ENCODE measurements around the gene DUSP14. TPM values are rescaled to one million over a fixed set of nuclear protein-coding genes. Genes with fewer than 3 reads are reported as not detected.

DUSP14 gene
- total and polyA plus RNA-seq, 2 experiments from 2014 or later = 36.7 to 38.7 TPM

DNA sequence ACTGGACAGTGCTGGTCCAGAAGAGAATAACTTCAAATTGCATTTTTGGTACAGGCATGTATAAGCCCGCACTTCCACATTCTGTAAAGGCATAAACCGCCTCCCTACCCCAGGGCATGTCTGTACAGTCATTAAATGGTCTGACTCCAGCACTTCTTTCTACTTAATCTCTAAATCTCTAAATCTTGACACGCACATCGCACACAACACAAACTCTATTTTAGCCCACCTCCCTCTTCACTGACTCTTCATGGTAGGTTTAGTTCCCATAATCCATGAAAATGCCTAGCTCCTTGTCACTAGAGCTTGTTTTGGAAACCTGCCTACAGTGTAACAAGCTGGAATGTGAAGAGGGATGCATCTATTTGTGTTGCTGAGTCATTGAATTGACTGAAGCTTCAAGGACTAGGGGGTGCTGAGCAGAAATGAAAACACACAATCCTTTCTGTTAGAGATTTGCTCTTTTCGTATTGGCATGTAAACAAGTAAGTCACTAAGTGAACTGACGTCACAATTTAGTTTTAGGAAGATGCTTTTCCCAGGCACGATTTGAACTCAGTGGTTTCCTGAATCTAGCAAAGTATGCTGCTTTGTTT is 1.6 kb upstream of the DUSP14 start:
- Histone ChIP-seq H3K79me2 (replicated peaks; ENCODE audit: insufficient read depth) (peaks cover 25% of the 10 kb centered on the region), H3K27ac (ENCODE audit: low read depth) (no peak overlapping the region), H3F3A (replicated peaks; ENCODE audit: low read depth) (peaks cover 8% of the 10 kb centered on the region), H3K27me3 (ENCODE audit: insufficient read depth) (0 out of 2 replicates have a peak, but pooled peaks cover 5% of the 10 kb centered on the region), H3K4me3 (peak overlapping the region; percentile 76), H3K9me2 (ENCODE audit: insufficient read depth) (no peaks in the 10 kb centered on the region), H2AFZ (peak overlapping the region; percentile 97; the same call in 1 of the 2 replicates), H3K4me1 (ENCODE audit: insufficient read depth) (peaks cover 39% of the 10 kb centered on the region), H3K36me3 (ENCODE audit: insufficient read depth) (no peaks in the 10 kb centered on the region), H4K20me1 (replicated peaks; ENCODE audit: insufficient read depth) (peaks cover 4% of the 10 kb centered on the region; the same call in 1 of the 2 replicates), H3K4me2 (peak overlapping the region; percentile 90)
- H3K9me3 Mint-ChIP-seq = no peaks in the 10 kb centered on the region; the same call in 2 of the 3 replicates
- ATAC-seq (peak; percentile 4; the same call in 1 of the 3 replicates), DNase-seq (ENCODE audit: low spot score) (peak; percentile 72)
- H3K27ac Mint-ChIP-seq = 0 out of 2 replicates have a peak overlapping the region, but pooled peaks have one; percentile 3
- peak overlapping the region; percentile 87 for H3K4me3 Mint-ChIP-seq
- H3K4me1 Mint-ChIP-seq = peaks cover 36% of the 10 kb centered on the region
- peaks cover 9% of the 10 kb centered on the region for H3K27me3 Mint-ChIP-seq (ENCODE audit: insufficient read depth, low read depth, poor library complexity)
- H3K36me3 Mint-ChIP-seq (ENCODE audit: low read depth) = no peaks in the 10 kb centered on the region; the same call in 2 of the 3 replicates
- no peak for TF ChIP-seq CTCF (conservative IDR thresholded peaks at IDR 0.05; ENCODE audit: low read depth in 2 of 2)
- TF ChIP-seq CREB1 (CRISPR knock-in tag; IDR thresholded peaks at IDR 0.05; ENCODE audit: low read depth) = peak; percentile 80

DNA sequence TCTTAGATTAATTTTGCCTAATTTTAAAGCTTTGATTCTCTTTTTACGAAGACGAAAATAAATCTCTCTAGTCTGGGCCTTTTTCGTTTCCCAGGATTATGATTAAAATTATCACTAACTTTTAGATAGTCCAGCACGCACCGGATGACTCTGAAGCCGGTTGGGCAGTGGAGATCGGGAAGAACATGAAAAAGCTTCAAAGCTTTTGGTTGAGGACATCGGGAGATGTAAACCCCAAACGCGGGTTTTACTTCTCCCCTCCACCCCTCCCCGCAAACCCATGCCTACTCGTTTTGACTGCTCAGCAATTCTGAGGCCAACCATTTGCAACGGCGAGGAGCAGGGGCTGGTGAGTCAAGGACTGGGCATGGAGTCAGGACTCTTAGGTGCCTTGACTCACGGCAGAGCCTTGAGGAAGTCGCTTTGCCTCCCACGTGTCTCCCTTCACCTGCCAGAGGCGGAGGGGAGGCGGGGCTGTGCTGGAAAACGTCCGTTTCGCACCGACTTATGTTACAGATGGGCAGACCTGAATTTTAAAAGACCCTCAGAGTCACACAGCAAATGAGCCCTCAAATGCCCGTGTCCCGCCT is 989 bp upstream of the DUSP14 start:
- Histone ChIP-seq H3K4me1 (ENCODE audit: insufficient read depth) (peaks cover 33% of the 10 kb centered on the region), H3K27ac (ENCODE audit: low read depth) (peak overlapping the region; percentile 71; the same call in 1 of the 2 replicates), H3K4me3 (peak overlapping the region; percentile 76), H3K36me3 (ENCODE audit: insufficient read depth) (no peaks in the 10 kb centered on the region), H3K9me2 (ENCODE audit: insufficient read depth) (no peaks in the 10 kb centered on the region), H3K4me2 (peak overlapping the region; percentile 90), H4K20me1 (replicated peaks; ENCODE audit: insufficient read depth) (peaks cover 10% of the 10 kb centered on the region), H3F3A (replicated peaks; ENCODE audit: low read depth) (peaks cover 8% of the 10 kb centered on the region), H3K27me3 (ENCODE audit: insufficient read depth) (0 out of 2 replicates have a peak, but pooled peaks cover 5% of the 10 kb centered on the region), H3K79me2 (replicated peaks; ENCODE audit: insufficient read depth) (peaks cover 31% of the 10 kb centered on the region), H2AFZ (peak overlapping the region; percentile 97)
- H3K4me3 Mint-ChIP-seq = peak overlapping the region; percentile 87
- H3K27me3 Mint-ChIP-seq (ENCODE audit: insufficient read depth, low read depth, poor library complexity) = peaks cover 8% of the 10 kb centered on the region
- no peaks in the 10 kb centered on the region; the same call in 2 of the 3 replicates for H3K36me3 Mint-ChIP-seq (ENCODE audit: low read depth)
- no peaks in the 10 kb centered on the region; the same call in 2 of the 3 replicates for H3K9me3 Mint-ChIP-seq
- ATAC-seq = peak; percentile 68
- peaks cover 30% of the 10 kb centered on the region for H3K4me1 Mint-ChIP-seq
- peak overlapping the region; percentile 52; the same call in 1 of the 2 replicates for H3K27ac Mint-ChIP-seq
- DNase-seq (ENCODE audit: low spot score) = peak; percentile 90
- TF ChIP-seq, protein P1, sequence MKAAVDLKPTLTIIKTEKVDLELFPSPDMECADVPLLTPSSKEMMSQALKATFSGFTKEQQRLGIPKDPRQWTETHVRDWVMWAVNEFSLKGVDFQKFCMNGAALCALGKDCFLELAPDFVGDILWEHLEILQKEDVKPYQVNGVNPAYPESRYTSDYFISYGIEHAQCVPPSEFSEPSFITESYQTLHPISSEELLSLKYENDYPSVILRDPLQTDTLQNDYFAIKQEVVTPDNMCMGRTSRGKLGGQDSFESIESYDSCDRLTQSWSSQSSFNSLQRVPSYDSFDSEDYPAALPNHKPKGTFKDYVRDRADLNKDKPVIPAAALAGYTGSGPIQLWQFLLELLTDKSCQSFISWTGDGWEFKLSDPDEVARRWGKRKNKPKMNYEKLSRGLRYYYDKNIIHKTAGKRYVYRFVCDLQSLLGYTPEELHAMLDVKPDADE (IDR thresholded peaks at IDR 0.05) = no peak
- peak; percentile 24; the same call in 1 of the 2 replicates for TF ChIP-seq POLR2AphosphoS5 (IDR thresholded peaks at IDR 0.05; ENCODE audit: low read depth)
- TF ChIP-seq EZH2phosphoT487 (IDR thresholded peaks at IDR 0.05; ENCODE audit: unreplicated experiment) = no peak

Measured in GM23338 (cell line).